KBM-7 (cell line): ENCODE data around the gene MPI.
A peak's percentile ranks its signal among the peaks of the same experiment; 100 is the strongest.
"Not testable (repeated sequence)": the region's sequence is repeated elsewhere in the genome, so short reads cannot be mapped to it uniquely, and the experiment has no call there.

Source experiments
- DNase-seq: peaks from one replicate; pipeline ENCODE4 v3.0.0-alpha.2; 2015
- in situ Hi-C: fragments of 300-500 bp; cut with MboI; formaldehyde crosslinking; loops from 2 replicates; pipeline ENCODE4 v1.14.3; 2020; ENCODE audit warnings: low sequenced_read_pairs, low pct_unique_long_range_greater_than_20kb, mixed read lengths

Gene MPI

DNA sequence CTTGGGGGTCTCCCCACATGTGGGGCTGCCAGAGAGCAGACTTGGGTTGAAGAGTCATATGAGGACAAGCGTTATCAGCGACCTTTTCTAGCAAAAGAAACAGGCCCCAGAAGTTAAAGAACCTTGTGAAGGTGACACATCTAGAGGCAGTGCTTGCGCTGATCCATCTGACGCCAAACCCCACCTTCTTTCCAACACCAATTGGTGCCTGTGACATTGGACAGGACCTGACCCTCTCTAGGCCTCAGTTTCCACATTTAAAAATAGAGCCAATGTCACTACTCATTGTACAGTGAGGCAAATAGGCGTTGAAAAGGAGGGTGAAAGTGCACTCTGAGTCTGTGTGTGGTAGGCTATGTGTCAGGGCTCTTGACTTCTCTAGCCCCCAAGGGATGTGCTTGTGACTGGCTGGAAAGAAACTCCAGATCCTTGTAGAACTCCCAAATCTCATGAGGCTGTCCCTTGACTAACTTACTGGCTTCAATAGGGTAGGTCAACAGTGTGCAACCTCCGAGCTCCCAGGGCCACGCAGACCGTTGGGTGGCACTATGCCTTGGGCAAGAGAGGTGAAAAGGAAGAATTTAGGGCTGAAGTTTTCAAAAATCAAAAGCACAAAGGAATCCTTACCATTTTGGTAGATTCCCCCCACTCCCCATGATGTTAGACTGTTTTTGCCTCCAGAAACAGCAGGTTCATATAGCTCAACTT is 17.5 kb downstream of the MPI start:
- in situ Hi-C loops = no loop called here
- no peak for DNase-seq

GRCh38 chr15:74908635-74909034 is 18.8 kb downstream of the MPI start:
- DNase-seq = no peak
- in situ Hi-C loops = no loop called here

- DNase-seq = no peak
- in situ Hi-C loops = no loop called here
These were observed 23.2 kb downstream of the MPI start for GRCh38 chr15:74913041-74913440.

DNA sequence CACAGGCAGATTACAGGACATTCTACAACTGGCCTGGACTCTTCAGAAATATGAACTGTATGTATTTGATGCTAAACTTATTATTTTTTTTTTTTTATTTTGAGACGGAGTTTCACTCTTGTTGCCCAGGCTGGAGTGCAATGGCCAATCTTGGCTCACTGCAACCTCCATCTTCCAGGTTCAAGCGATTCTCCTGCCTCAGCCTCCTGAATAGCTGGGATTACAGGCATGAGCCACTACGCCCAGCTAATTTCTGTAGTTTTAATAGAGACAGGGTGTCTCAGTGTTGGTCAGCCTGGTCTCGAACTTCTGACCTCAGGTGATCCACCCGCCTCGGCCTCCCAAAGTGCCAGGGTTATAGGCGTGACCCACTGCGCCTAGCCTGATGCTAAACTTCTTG is 24.0 kb downstream of the MPI start:
- DNase-seq, in situ Hi-C loops: not testable (repeated sequence)

DNA sequence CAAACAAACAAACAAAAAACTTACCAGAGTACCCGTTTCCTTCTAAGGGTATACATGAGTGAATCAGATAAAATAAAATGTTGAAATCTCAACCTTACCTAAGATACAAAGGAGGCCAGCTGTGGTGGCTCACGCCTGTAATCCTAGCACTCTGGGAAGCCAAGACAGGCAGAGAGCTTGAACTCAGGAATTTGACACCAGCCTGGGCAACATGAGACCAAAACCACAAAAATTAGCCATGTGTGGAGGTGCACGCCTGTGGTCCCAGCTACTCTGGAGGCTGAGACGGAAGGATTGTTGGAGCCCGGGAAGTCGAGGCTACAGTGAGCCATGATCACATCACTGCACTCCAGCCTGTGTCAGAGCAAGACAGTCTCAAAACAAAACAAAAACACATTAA is 27.8 kb downstream of the MPI start:
- no peak for DNase-seq
- in situ Hi-C loops = no loop called here

GRCh38 chr15:74920456-74920855 is 30.6 kb downstream of the MPI start:
- in situ Hi-C loops = no loop called here
- DNase-seq = no peak

GRCh38 chr15:74924525-74924924 is 34.7 kb downstream of the MPI start:
- in situ Hi-C loops = no loop called here
- no peak for DNase-seq

GRCh38 chr15:74928771-74929198 is 38.9 kb downstream of the MPI start:
- no peak for DNase-seq
- in situ Hi-C loops = no loop called here

- DNase-seq = no peak
- in situ Hi-C loops = no loop called here
These were observed 43.7 kb downstream of the MPI start for GRCh38 chr15:74933573-74933972.

- in situ Hi-C loops = not testable (repeated sequence)
- peak; percentile 63 for DNase-seq
These were observed 45.4 kb downstream of the MPI start for GRCh38 chr15:74935193-74935592.

GRCh38 chr15:74937272-74937589 is 47.4 kb downstream of the MPI start:
- in situ Hi-C loops = no loop called here
- DNase-seq = peak; percentile 72

- in situ Hi-C loops = no loop called here
- DNase-seq = peak; percentile 99
These were observed 47.9 kb downstream of the MPI start, which contains the start of gene COX5A for GRCh38 chr15:74937590-74938371. Gene COX5A (minus strand): TSS chr15:74938073. CDS start chr15:74938014, 59 bp downstream.

DNA sequence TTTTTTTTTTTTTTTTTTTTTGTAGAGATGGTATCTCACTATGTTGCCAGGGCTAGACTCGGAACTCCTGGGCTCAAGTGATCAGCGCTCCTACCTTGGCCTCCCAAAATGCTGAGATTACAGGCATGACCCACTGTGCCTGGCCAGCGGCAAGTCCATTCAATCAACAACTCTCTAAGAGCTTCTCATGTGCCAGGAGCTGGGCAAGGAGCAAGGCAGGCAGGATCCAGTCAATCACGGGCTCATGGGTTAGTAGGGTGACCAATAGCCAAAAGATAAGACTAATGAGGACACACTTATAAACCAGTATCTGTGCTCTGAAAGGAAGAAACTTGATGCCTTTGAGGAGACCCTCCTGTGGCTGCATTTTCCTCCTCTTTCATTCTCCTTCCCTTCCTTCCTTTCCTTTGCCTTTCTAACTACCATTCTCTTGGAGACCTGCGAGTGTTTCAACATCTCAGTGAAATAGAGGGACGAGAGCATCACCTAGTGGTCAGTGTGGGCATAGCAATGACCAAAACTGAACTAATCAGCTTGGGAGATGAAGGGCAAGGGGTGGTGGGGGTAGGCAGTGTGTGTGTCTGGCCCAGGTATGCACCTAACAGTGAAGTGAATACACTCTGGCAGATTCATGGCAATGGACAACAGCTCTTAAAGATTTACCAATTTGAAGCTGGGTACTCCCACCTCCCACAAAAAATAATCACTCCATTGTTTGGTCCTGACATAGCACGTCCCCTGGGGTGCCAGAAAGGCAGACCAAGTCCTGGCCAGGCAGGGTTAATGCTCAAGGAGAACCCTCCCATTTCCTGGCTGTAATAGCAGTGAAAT is 60.5 kb downstream of the MPI start:
- in situ Hi-C loops = loop anchor here (25.0 kb wide), 1 partner anchor 313 kb away; no protein-coding TSS in a partner anchor
- DNase-seq = peak; percentile 94

GRCh38 chr15:74951006-74951405 is 61.2 kb downstream of the MPI start:
- DNase-seq = no peak
- in situ Hi-C loops = loop anchor here (25.0 kb wide), 1 partner anchor 314 kb away; no protein-coding TSS in a partner anchor
